Fibroblast of skin of scalp (primary cell): ENCODE results near the gene GRM8.

Source experiments
- DNase-seq: peaks from one replicate; pipeline ENCODE4 v3.0.0-alpha.2; 2013

The GRM8 gene

DNA sequence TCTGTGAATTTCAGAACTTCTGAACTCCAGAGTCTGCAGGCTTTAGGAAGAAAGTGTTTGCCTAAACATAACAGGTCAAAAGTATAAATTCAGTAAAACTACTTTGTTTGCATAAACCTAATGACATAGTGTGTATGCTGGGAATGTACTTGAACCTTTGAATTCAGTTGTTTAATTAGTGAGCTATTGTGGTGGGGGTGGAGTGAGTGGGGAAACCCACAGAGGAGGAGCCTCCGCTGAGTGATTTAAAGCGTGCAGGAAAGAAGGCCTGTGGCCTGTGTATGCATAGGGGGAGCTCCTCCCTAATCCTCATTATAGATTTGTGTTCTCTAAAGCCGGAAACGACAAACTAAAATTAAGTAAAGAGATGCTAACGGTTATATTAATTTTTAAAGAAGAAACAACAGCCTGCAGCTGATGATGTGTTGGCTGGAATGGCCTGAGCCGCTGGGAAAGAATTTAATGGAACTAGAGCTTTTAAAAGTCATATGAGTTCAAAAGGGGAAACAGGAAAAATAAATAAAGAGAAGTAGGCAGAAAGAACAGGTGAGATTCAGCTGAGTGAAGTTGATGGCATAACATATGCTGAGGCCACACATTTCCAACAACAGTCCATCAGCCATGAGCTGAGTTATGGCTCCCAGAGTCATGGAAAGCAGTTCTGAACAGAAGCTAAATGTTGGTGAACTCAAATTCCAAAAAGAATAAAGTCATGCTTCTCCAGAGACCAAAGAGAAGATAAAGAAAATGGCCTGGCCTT, 595.0 kb downstream of the GRM8 start:
- DNase-seq, result no peak

- DNase-seq, result no peak
Measured at GRCh38 chr7:126657137-126657536, 595.6 kb downstream of the GRM8 start.

GRCh38 chr7:126656165-126656564, 596.6 kb downstream of the GRM8 start:
- DNase-seq, result no peak

- no peak for DNase-seq
Measured at GRCh38 chr7:126637538-126637937, 615.2 kb downstream of the GRM8 start.

- no peak for DNase-seq
Measured at GRCh38 chr7:126635545-126635944, 617.2 kb downstream of the GRM8 start.

GRCh38 chr7:126608339-126608776, 644.4 kb downstream of the GRM8 start:
- DNase-seq, result peak; percentile 12

GRCh38 chr7:126606331-126606730, 646.4 kb downstream of the GRM8 start:
- DNase-seq, result no peak

DNA sequence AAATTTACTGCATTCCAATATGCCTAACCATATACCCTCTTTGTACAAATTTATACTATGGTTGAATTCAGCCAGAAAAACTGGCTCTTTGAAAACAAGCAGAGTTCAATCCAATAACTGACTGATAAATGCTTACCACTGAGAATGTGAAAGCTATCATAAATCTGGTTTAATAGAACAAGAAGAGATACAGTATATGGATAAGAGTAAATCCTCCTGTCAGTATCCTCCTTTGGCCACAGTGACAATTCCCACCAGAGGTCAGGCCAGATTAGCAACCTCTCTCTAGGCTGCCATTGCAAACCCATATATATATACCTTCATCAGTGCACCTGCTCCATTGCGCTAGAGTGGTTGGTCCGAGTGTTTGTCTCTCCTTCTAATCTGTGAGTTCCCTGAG, 647.2 kb downstream of the GRM8 start:
- no peak for DNase-seq

GRCh38 chr7:126605056-126605455, 647.7 kb downstream of the GRM8 start:
- no peak for DNase-seq

GRCh38 chr7:126589068-126589684, 663.6 kb downstream of the GRM8 start:
- DNase-seq, result no peak

DNA sequence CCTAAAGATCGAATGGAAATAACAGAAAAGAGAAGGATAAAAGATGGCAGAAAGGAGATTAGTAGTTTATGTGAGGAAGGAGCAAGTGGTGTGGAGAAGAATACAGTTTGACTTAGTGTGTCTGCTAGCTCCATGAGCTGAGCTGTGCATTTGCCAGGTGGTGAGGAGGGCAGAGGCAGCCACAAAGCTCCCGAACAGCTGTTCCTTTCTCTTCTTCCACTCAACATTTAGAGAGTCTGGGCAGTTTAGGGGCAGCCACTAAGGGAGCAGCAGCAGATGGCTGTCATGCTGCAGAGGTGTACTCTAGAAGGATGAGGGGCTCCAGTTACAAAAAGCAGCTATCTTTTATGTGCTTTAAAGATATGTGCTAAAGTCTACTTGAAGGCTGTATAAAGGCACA, 674.4 kb downstream of the GRM8 start:
- DNase-seq, result no peak

GRCh38 chr7:126574276-126575250, 678.2 kb downstream of the GRM8 start:
- DNase-seq, result peak; percentile 86

DNA sequence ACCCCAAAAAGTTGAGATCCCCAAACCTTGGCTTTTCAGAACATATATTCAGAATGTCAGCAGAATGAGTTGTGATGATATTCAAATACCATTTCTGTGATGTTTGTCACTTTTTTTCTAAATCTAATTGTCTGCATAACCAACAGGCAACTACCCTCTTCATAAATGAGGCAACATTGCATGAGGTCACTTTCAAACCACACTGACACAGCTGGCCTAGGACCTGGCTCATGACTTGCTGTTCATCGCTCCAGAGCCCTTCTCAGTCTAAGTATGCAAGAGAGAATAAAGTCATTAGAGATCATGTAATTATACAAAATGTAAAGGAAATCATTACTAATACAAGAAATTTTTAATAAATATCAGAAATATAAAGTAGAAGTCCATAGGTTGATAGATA, 681.9 kb downstream of the GRM8 start:
- peak; percentile 26 for DNase-seq

DNA sequence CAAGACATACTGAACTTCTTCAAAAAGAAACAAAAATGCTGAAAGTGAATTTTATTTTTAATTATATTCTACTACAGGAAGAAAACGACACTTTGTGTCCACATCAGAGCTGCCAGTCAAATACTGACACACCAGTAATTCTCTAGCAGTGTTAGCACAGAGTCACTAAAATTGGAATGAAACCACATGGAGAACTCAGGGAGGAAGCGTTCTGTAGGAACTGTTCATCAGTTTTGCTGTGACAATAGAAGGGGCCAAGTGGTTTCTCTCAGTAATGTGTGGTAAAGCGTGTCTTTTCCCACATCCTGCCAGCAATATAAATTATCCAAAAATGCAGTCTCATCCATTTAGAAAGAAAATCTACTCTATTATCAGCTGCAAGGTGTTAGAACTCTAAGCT, 683.3 kb downstream of the GRM8 start:
- peak; percentile 31 for DNase-seq

DNA sequence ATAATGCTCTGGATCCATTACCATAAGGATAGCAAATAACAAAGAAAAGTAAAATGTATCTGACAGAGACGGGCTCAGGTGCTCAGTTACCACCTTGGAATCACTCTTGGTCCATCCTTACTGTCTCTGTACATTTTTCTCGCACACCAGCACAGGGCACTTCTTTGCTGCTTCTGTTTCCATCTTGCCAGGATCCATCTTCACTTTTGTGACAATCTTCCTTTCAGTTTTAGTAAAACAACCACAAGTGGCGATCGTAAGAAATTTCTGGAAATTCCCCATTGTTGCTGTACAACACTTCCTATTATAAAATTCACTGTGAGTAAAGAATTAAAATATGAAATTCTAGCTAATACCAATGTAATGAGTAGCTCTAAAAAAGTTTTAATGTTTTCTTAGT, 695.5 kb downstream of the GRM8 start:
- no peak for DNase-seq

- DNase-seq, result peak; percentile 90
Measured at GRCh38 chr7:126541406-126541805, 711.3 kb downstream of the GRM8 start.

- no peak for DNase-seq
Measured at GRCh38 chr7:126535176-126535575, 717.6 kb downstream of the GRM8 start.

GRCh38 chr7:126533715-126534114, 719.0 kb downstream of the GRM8 start:
- no peak for DNase-seq

DNA sequence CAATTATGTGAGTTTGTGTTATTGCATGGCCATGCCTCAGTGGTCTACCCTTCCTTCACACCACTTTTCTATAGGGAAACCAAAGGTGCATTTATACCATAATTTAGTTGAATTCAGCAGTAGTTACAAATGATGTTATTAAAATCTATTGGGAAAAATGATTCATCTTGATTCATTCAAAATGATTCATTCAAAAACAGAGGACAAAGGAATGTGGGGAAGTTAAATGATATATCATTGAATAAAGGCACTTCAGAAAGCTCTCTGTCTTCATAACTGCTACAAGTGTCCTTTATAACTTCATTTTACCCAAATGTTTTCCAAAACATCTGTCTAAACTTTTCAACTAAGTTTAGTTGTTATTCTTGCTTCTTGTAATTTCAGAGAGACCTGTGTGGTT, 722.9 kb downstream of the GRM8 start:
- DNase-seq, result peak; percentile 52

DNA sequence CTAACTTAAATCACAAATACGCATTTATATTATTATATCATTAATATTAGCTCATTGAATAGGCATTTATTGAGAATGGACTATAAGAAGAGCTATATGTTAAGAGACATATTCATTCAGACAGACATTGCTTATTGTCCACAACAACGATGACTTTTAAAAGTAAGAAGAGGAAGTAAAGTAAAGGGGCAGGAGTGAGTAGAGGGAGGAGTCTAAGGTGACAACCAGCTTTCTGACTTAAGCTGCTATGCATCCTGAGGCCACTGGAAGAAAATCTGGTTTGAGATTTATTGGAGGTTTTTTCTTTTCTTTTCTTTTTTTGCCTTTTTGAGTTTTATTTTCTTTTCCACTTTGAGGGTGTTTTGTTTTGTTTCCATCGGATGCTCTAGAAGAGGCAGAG, 723.5 kb downstream of the GRM8 start:
- no peak for DNase-seq

DNA sequence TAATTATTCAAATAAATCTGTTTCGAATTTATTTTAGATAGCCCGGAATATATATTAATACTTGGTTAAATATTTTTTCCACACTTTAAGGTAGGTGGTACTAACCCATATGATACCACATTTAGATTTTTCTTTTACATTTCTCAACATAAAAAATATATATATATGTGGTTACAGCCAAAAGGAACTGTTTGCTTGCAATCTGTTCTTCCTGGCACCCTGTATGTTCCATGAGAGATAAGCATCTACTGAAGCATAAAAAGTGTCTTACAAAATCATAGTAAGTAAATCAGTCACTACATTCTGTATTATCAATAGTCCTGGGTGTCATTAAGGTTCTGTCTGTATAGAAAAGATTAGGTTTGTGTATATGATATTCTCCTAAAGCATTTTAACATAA, 726.8 kb downstream of the GRM8 start:
- no peak for DNase-seq

DNA sequence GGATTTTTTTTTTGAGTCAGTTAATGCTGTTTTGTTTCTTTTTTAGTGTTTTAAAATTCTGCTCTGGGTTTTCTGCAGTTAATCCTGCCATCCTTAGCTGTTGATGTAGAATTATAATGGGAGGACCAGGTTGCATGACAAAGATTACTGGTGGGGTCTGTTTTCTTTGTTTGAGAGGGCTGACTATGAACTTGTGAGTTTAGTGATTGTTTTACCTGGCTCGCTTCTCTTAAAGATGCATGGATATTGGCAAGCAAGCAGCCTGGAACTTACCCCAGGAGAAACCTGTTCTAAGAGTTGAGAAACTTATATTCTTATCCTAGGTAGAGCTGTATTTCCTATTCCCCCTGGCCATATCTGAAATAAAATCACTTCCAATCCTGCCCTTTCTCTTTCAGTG, 727.8 kb downstream of the GRM8 start:
- no peak for DNase-seq

GRCh38 chr7:126511046-126511445, 741.7 kb downstream of the GRM8 start:
- no peak for DNase-seq
